ENCODE data around the gene UVSSA. TPM values are rescaled to one million over a fixed set of nuclear protein-coding genes. Genes with fewer than 3 reads are reported as not detected.
A peak's percentile ranks its signal among the peaks of the same experiment; 100 is the strongest.

The UVSSA gene
- total and polyA plus RNA-seq, 9 of the 15 experiments (the other 6 are each of a cell fraction or from before 2014, with no cell fraction given), result 0.21 to 14.6 (median 3.3) TPM

GRCh38 chr4:1309261-1310010 lies 37.6 kb upstream of the UVSSA start (continued):
- TF ChIP-seq REST (IDR thresholded peaks at IDR 0.05; ENCODE audit: borderline replicate concordance) (peak; percentile 22; the same call in 1 of the 2 replicates), REST (CRISPR knock-in tag; IDR thresholded peaks at IDR 0.05; ENCODE audit: low read depth) (no peak), TOE1 (IDR thresholded peaks at IDR 0.05; ENCODE audit: borderline replicate concordance) (peak; percentile 58; the same call in 1 of the 2 replicates), TOE1 (CRISPR knock-in tag; IDR thresholded peaks at IDR 0.05; ENCODE audit: borderline replicate concordance, low read depth) (no peak), MCM2 (IDR thresholded peaks at IDR 0.05; ENCODE audit: low read depth) (no peak), ZNF780A (CRISPR knock-in tag; IDR thresholded peaks at IDR 0.05) (no peak), ZFP91 (CRISPR knock-in tag; IDR thresholded peaks at IDR 0.05) (no peak), HEY1 (CRISPR knock-in tag; IDR thresholded peaks at IDR 0.05; ENCODE audit: borderline replicate concordance) (no peak), TBP (optimal IDR thresholded peaks at IDR 0.05; ENCODE audit: low read depth, low read length) (peak; percentile 21), ELK3 (CRISPR knock-in tag; IDR thresholded peaks at IDR 0.05) (no peak), EGR1 (conservative IDR thresholded peaks at IDR 0.05) (peak; percentile 78), ZNF639 (CRISPR knock-in tag; conservative IDR thresholded peaks at IDR 0.05 in 1 of 2, IDR thresholded peaks at IDR 0.05 in 1 of 2) (no peak), FOXO4 (CRISPR knock-in tag; IDR thresholded peaks at IDR 0.05) (no peak)

All from K562 (cell line).